Adrenal gland (tissue), 12 donors: ENCODE data around the gene DNASE1L2. TPM values are rescaled to one million over a fixed set of nuclear protein-coding genes. Genes with fewer than 3 reads are reported as not detected.

Experiments used
- DNase-seq, 7 donors: peaks; one replicate each; pipeline ENCODE4 v3.0.0-alpha.2; 2019 to 2020
- H3K27ac ChIP-seq, 5 donors: fragments of 200-600 bp; sonication (generic) in 4 of 5; 1 replicate in 3 of 5; 2 replicates in 2 of 5; pipeline versions ENCODE4 v1.5.1 to v1.8.0; 2016 to 2020; ENCODE audit warnings: mild to moderate bottlenecking in 1 of 5
- H3K27me3 ChIP-seq: fragments of 200-600 bp; 2 replicates; pipeline ENCODE4 v1.8.0; 2021
- H3K36me3 ChIP-seq, 2 donors: fragments of 200-600 bp; replicated peaks in 1 of 2; 1 replicate in 1 of 2; 2 replicates in 1 of 2; pipeline versions ENCODE4 v1.5.1 to v1.8.0; 2018 to 2022
- H3K4me1 ChIP-seq, 2 donors: fragments of 200-600 bp; replicated peaks in 1 of 2; 1 replicate in 1 of 2; 2 replicates in 1 of 2; pipeline versions ENCODE4 v1.5.1 to v1.8.0; 2018 to 2021
- H3K4me3 ChIP-seq, 4 donors: fragments of 200-600 bp; sonication (generic) in 3 of 4; one replicate each; pipeline ENCODE4 v1.5.1; 2016 to 2018
- H3K9me3 ChIP-seq, 3 donors: fragments of 200-600 bp; sonication (generic) in 1 of 3; replicated peaks in 1 of 3; 1 replicate in 2 of 3; 2 replicates in 1 of 3; pipeline versions ENCODE4 v1.5.1 to v1.8.0; 2016 to 2021
- CTCF ChIP-seq, 6 experiments: fragments of 450-650 bp in 4 of 6; fragments of 200-600 bp in 2 of 6; sonication (generic) in 1 of 6; IDR thresholded peaks; 1 replicate in 5 of 6; 2 replicates in 1 of 6; pipeline versions ENCODE4 v1.5.1 to v1.8.0; 2016 to 2021; ENCODE audit warnings: antibody characterized with exemption in 6 of 6, mild to moderate bottlenecking in 2 of 6, moderate library complexity in 1 of 6
- POLR2A ChIP-seq, 2 donors: fragments of 450-650 bp; IDR thresholded peaks; one replicate each; pipeline ENCODE4 v1.6.1; 2017; ENCODE audit warnings: antibody characterized with exemption in 2 of 2, mild to moderate bottlenecking in 2 of 2, moderate library complexity in 1 of 2
- WGBS, 4 donors: extraction: QIAGEN DNeasy Blood & Tissue Kit in 2 of 4; methylation state at CpG; one replicate each; pipeline versions ENCODE4 v1.1.5 to v1.1.7; 2013 to 2017; 5-methylcytosine and 5-hydroxymethylcytosine counted together
- intact Hi-C, 2 donors: fragments of 100-400 bp; cut with DNase I; formaldehyde crosslinking; loops; one replicate each; pipeline versions ENCODE4 v1.14.1 to v1.15.0; 2022 to 2023
- polyA plus RNA-seq, 3 donors: library from polyadenylated mRNA; stranded (reverse); fragments of 200-250 nt in 2 of 3; fragments of 350-450 nt in 1 of 3; fragmentation: Illumina TruSeq in 1 of 3; extraction: RNeasy Lipid Tissue Mini Kit (QIAGEN cat#74804) in 1 of 3; gene quantifications; one replicate each; pipeline ENCODE4 v1.2.3, GENCODE V29; 2013 to 2014
- total RNA-seq, 9 donors: library from RNA; depleted of rRNA in 4 of 9; stranded (reverse); fragments of >200 nt in 4 of 9; fragments of 120-200 nt in 1 of 9; fragmentation: NEBNext Ultra II Directional in 1 of 9; extraction: Animal tissue kit (Norgen Biotek cat#: 25700) in 1 of 9; gene quantifications; one replicate each; pipeline versions ENCODE4 v1.1.0 to v1.2.4, GENCODE V29; 2013 to 2023
- donor health status: healthy with polysubstance abuse.
- donor health status: Bipolar disorder and iron deficiency.
- donor health status: DM: yes; HTN: yes; CAD: no.
- donor health status: DM: no; HTN: no; CAD: no.
- donor health status: DM: no; HTN: no; CAD: no.
- donor health status: DM: yes; HTN: yes; CAD: no.

DNASE1L2 gene
- total and polyA plus RNA-seq, 12 donors = 0.25 to 6.0 (median 0.89) TPM; not detected in 2

- Histone ChIP-seq H3K9me3 (no peaks in the 10 kb centered on the region), H3K4me3 (no peak overlapping the region), H3K27ac (no peak overlapping the region), H3K36me3 (peaks cover 0 to 47% of the 10 kb centered on the region in 2 donors), H3K27me3 (no peaks in the 10 kb centered on the region), H3K4me1 (peaks cover 0 to 7% of the 10 kb centered on the region in 2 donors)
- WGBS, 4 donors = 73 to 90% (median 79%) methylated on average over 5 to 11 of the region's 11 CpGs
- TF ChIP-seq POLR2A (IDR thresholded peaks at IDR 0.05) (no peak), CTCF (IDR thresholded peaks at IDR 0.05) (no peak)
- intact Hi-C loops = no loop called here
- DNase-seq = no peak
Observed at GRCh38 chr16:2242598-2242997, 6.4 kb downstream of the DNASE1L2 start.

GRCh38 chr16:2243031-2243528, 6.8 kb downstream of the DNASE1L2 start:
- intact Hi-C loops = no loop called here

GRCh38 chr16:2243781-2244180, 7.5 kb downstream of the DNASE1L2 start:
- no peak for TF ChIP-seq CTCF (IDR thresholded peaks at IDR 0.05)
- H3K36me3 ChIP-seq = peaks cover 0 to 47% of the 10 kb centered on the region in 2 donors
- H3K27me3 ChIP-seq = no peaks in the 10 kb centered on the region
- H3K9me3 ChIP-seq = no peaks in the 10 kb centered on the region
- WGBS, 4 donors = 93 to 98% (median 96%) methylated on average over 4 to 11 of the region's 11 CpGs
- intact Hi-C loops = no loop called here
- DNase-seq = no peak
- H3K4me3 ChIP-seq = no peak overlapping the region
- H3K27ac ChIP-seq = no peak overlapping the region
- peaks cover 0 to 4% of the 10 kb centered on the region in 2 donors for H3K4me1 ChIP-seq

More at GRCh38 chr16:2243031-2243528, 6.8 kb downstream of the DNASE1L2 start:
- peaks cover 0 to 7% of the 10 kb centered on the region in 2 donors for H3K4me1 ChIP-seq
- TF ChIP-seq CTCF (IDR thresholded peaks at IDR 0.05) (no peak), POLR2A (IDR thresholded peaks at IDR 0.05) (no peak)
- DNase-seq = no peak
- H3K9me3 ChIP-seq = no peaks in the 10 kb centered on the region
- no peaks in the 10 kb centered on the region for H3K27me3 ChIP-seq
- H3K36me3 ChIP-seq = peaks cover 0 to 47% of the 10 kb centered on the region in 2 donors
- no peak overlapping the region for H3K27ac ChIP-seq
- WGBS, 4 donors = 95 to 100% (median 96%) methylated on average over 5 to 19 of the region's 19 CpGs
- H3K4me3 ChIP-seq = no peak overlapping the region

- Histone ChIP-seq H3K4me1 (no peaks in the 10 kb centered on the region), H3K27ac (no peak overlapping the region), H3K36me3 (peaks cover 0 to 47% of the 10 kb centered on the region in 2 donors), H3K4me3 (no peak overlapping the region), H3K9me3 (no peaks in the 10 kb centered on the region), H3K27me3 (no peaks in the 10 kb centered on the region)
- no peak for DNase-seq
- WGBS, 4 donors = 69 to 83% (median 75%) methylated on average over 10 to 17 of the region's 17 CpGs
- intact Hi-C loops = no loop called here
- TF ChIP-seq POLR2A (IDR thresholded peaks at IDR 0.05) (no peak), CTCF (IDR thresholded peaks at IDR 0.05) (no peak)
Observed at GRCh38 chr16:2244301-2244700, 8.1 kb downstream of the DNASE1L2 start.
